H54 (cell line): ENCODE measurements around the gene AGAP1.
"Not testable (repeated sequence)": the region's sequence is repeated elsewhere in the genome, so short reads cannot be mapped to it uniquely, and the experiment has no call there.

Experiments used
- DNase-seq: peaks from one replicate; pipeline ENCODE4 v3.0.0; 2011; ENCODE audit warnings: low spot score, mixed read lengths; ENCODE audit not compliant: insufficient read length
- FAIRE-seq: peaks from 3 replicates; lab custom pipeline; 2011; peaks lifted over from hg19 to GRCh38; lab: Jason Lieb, UNC
- POLR2A ChIP-seq: IDR thresholded peaks from 2 replicates; pipeline ENCODE4 v1.6.1; 2011; ENCODE audit warnings: low read depth, mild to moderate bottlenecking, low read length

The AGAP1 gene

GRCh38 chr2:236130349-236130998 is 636.6 kb downstream of the AGAP1 start:
- DNase-seq (no peak), FAIRE-seq (no peak)
- TF ChIP-seq POLR2A: no peak

GRCh38 chr2:236131073-236131692 is 637.3 kb downstream of the AGAP1 start:
- DNase-seq (no peak), FAIRE-seq (no peak)
- no peak for TF ChIP-seq POLR2A

DNA sequence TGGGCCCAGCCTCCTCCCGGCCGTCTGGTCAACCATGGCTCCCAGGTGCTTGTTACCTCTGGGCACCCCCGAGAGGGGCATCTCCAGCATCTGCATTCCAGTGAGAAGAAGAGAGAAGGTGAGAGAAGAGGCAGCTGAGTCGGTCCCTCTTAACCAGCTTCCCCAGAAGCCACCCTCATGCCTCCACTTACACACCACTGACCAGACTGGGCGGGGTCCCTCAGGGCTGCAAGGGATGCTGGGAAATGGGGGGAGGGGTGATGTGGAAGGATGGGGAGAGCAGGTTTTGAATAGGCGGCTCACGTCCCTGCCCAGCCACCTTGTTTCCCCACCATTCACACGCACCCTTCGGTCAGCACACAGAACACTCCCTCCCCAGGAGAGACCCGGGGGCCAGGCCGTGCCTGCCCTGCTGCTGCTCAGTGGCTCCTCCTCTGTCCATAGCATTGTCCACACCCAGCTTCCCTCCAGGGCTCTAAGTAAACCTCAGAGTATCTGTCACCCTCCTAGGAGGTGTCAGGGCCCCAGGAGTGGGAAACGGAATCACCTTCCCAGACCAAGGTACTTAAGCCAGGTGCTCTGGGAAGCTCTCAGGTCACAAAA is 639.7 kb downstream of the AGAP1 start:
- no peak for TF ChIP-seq POLR2A
- no peak for DNase-seq
- no peak for FAIRE-seq

DNA sequence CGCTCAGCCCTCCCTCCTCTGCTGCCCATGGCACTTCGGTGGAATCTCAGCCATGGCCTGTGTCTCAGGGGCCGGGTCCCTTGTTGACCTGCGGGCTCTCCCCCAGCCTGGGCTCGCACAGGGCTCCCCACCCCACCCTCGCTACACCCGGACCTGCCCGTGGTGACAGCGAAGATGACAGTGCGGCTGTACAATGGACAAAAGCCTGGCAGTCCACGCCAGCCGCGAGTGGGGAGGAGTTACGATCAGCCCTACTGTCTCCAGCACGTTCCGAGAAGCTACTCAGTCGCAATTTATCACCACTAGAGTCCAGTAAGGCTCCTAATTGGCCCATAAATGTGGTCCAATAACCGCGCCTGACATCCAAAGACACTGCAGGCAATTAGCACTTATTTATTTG is 642.7 kb downstream of the AGAP1 start:
- FAIRE-seq (no peak), DNase-seq (no peak)
- no peak for TF ChIP-seq POLR2A

GRCh38 chr2:236137066-236137465 is 643.2 kb downstream of the AGAP1 start:
- DNase-seq: no peak
- no peak for TF ChIP-seq POLR2A
- FAIRE-seq: no peak

DNA sequence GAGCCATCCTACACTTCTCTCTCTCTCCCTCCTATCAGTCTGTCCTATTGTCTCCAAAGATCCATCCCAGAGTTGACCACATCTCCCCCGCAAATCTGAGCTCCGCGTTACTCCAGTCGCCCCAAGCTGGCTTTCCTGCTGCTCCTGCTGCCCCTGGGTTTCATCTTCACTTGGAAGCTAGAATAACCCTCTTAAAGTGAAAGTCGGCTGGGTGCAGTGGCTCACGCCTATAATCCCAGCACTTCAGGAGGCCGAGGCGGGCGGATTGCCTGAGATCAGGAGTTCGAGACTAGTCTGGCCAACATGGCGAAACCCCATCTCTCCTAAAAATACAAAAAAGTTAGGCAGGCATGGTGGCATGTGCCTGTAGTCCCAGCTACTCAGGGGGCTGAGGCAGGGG is 647.8 kb downstream of the AGAP1 start:
- FAIRE-seq, DNase-seq: not testable (repeated sequence)

- TF ChIP-seq POLR2A: no peak
- DNase-seq: no peak
- no peak for FAIRE-seq
Measured at GRCh38 chr2:236143811-236144210, 650.0 kb downstream of the AGAP1 start.

- FAIRE-seq: no peak
- no peak for TF ChIP-seq POLR2A
- DNase-seq: no peak
Measured at GRCh38 chr2:236146436-236146835, 652.6 kb downstream of the AGAP1 start.

DNA sequence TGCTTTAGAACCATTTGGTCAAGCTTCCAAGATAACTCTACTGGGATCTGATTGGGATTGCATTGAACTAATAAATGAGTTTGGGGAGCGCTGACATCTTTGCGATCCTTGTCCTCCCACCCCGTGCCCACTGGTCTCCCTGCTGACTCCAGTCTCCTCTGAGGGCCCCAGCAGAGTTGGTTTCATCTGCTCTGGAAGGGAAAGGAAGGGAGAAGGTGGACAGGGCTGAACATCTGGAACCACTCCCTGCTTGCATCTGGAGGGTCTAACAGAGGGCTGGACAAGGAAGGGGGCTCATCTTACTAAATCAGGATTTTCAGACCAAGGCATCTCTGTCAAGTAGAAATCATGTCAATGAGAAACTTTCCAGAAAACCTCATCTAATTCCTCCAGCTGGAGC is 661.6 kb downstream of the AGAP1 start:
- DNase-seq: no peak
- FAIRE-seq: no peak
- TF ChIP-seq POLR2A: no peak

DNA sequence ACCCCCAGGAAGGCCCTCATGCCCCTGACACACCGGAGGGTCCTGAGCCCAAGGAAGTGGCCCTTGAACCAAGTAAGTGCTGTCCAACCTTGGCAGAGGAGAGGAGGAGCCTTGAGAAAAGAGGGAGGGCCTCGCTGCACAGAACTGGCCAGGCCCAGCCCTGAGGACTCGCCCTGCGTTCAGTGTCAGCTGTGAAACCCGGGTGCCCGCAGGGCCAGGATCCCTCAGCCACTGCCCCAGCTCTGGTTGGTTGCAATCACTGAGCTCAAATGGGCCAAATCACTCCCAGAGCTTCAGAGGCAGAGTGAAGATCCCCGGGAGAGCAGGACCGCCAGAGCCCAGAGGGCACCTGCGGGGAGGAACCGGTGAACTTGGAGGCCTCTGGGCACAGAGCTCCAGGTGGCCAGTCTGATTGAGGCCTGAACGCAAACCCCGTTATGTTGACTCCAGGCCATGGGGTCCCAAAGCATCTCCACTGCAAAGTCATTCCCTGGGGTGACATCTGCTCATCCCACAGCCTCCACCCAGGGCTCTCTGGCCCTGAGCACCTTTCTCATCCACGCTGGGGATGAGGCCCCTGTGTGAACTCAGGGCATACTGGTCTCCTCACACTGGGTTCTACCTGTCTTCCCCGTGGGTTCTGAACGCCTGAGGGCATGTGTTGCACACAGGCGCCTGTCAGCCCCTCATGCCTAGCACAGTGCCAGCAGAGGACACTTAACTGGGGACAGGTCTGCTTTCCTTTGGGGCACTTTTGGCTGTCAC is 662.4 kb downstream of the AGAP1 start:
- FAIRE-seq: no peak
- no peak for DNase-seq
- TF ChIP-seq POLR2A: no peak

DNA sequence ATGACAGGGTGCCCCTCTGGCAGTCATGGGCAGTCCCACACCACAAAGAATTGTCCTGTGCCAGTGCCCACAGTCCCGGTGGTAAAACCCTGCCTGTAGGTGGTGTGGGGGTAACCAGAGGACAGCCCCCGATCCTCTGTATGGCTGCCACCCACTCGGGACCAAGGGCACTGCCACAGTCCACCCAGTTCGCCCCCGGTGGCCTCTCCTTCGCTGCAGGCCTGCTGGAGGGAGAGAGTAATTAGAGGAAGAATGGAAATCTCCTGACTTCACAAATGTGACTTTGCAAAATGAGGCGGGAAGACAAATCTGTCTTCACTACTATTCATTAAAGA is 663.0 kb downstream of the AGAP1 start:
- FAIRE-seq (no peak), DNase-seq (no peak)
- TF ChIP-seq POLR2A: no peak

GRCh38 chr2:236157366-236157765 is 663.5 kb downstream of the AGAP1 start:
- DNase-seq: no peak
- no peak for FAIRE-seq
- no peak for TF ChIP-seq POLR2A

DNA sequence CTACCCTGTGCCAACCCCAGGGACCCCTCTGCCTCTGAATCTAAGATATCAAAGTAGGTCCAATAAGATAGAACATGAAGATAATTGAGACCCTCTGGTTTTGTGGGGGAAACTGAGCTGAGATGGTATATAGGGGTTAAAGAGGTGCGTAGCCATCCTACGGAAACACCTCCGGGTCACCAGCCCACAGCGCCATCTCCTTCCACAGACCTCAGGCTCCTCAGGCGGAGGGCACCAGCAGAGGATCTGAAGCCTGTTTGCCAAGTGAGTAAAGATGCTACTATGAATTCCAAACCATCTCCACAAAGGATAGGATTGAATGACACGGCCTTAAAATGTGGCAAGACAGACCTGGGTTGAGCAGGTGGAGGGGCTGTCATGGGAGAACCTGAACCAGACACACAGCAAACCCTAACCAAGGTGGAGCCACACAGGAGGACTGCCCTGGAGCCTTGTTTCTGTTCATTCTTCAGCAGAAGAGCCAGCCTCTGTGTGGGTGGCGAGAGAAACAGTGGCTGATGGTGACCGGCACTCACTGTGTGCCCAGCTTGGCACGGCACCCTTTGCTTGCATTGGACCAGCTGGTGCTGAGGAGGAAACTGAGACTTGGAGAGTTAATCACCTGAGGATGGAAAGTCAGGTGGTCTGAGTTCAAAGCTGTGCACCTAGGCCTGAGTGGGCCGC is 664.1 kb downstream of the AGAP1 start:
- TF ChIP-seq POLR2A: no peak
- FAIRE-seq (no peak), DNase-seq (no peak)

- DNase-seq: no peak
- TF ChIP-seq POLR2A: no peak
- FAIRE-seq: no peak
Measured at GRCh38 chr2:236158969-236159777, 665.3 kb downstream of the AGAP1 start.
